WTC11 (cell line): ENCODE results near the gene WBP2. TPM values are rescaled to one million over a fixed set of nuclear protein-coding genes. Genes with fewer than 3 reads are reported as not detected.

ENCODE experiments used
- ATAC-seq: fragments of 200-7000 bp; cut with Tn5 transposase; 2 replicates; pipeline ENCODE4 v1.10.0; 2021; ENCODE audit warnings: mild to moderate bottlenecking, moderate library complexity
- CTCF ChIA-PET: fragments of 300-600 bp; sonication (Branson Sonifier 250); formaldehyde crosslinking; loops from one replicate; lab custom pipeline; 2021; ENCODE audit warnings: antibody characterized with exemption; lab: Charles Lee
- POLR2A ChIA-PET: fragments of 350-600 bp; sonication (Branson Sonifier 250); formaldehyde crosslinking; loops from one replicate; lab custom pipeline; 2021; ENCODE audit warnings: antibody characterized with exemption; lab: Charles Lee
- DNase-seq: peaks from one replicate; pipeline ENCODE4 v3.0.0; 2021; ENCODE audit warnings: low spot score
- H3K27ac Mint-ChIP-seq: 2 replicates; pipeline ENCODE4 v1.8.0; 2021; ENCODE audit warnings: mixed read lengths
- H3K27me3 Mint-ChIP-seq: 2 replicates; pipeline ENCODE4 v1.8.0; 2021; ENCODE audit warnings: low read depth, mild to moderate bottlenecking, moderate library complexity, mixed read lengths
- H3K36me3 Mint-ChIP-seq: 2 replicates; pipeline ENCODE4 v1.8.0; 2021; ENCODE audit warnings: mixed read lengths
- H3K4me1 Mint-ChIP-seq: 2 replicates; pipeline ENCODE4 v1.8.0; 2022; ENCODE audit warnings: mixed read lengths
- H3K4me3 Mint-ChIP-seq: 2 replicates; pipeline ENCODE4 v1.8.0; 2021; ENCODE audit warnings: mild to moderate bottlenecking, moderate library complexity, mixed read lengths
- H3K9me3 Mint-ChIP-seq: 2 replicates; pipeline ENCODE4 v1.8.0; 2021; ENCODE audit warnings: mixed read lengths
- ARID4B ChIP-seq: sonication (generic); formaldehyde crosslinking; IDR thresholded peaks from 2 replicates; pipeline ENCODE4 v1.8.0; 2023; ENCODE audit warnings: missing genetic modification reagents, mild to moderate bottlenecking, borderline replicate concordance
- E2F1 ChIP-seq: sonication (generic); formaldehyde crosslinking; IDR thresholded peaks from 2 replicates; pipeline ENCODE4 v1.8.0; 2022; ENCODE audit warnings: mild to moderate bottlenecking, missing genetic modification reagents
- ELF4 ChIP-seq: sonication (generic); formaldehyde crosslinking; IDR thresholded peaks from 2 replicates; pipeline ENCODE4 v1.8.1; 2022; ENCODE audit warnings: low read depth, mild to moderate bottlenecking, moderate library complexity, missing genetic modification reagents
- ERG ChIP-seq: fragments of 250-450 bp; sonication (Bioruptor Pico); IDR thresholded peaks from 2 replicates; pipeline ENCODE4 v1.8.0; 2021; ENCODE audit warnings: mild to moderate bottlenecking
- ETV6 ChIP-seq: sonication (generic); formaldehyde crosslinking; IDR thresholded peaks from 2 replicates; pipeline ENCODE4 v1.8.1; 2022; ENCODE audit warnings: mild to moderate bottlenecking, missing genetic modification reagents
- GTF2I ChIP-seq: fragments of 250-450 bp; sonication (Bioruptor Pico); conservative IDR thresholded peaks from 2 replicates; pipeline ENCODE4 v1.4.0; 2021; ENCODE audit warnings: mild to moderate bottlenecking
- NFATC4 ChIP-seq: fragments of 250-450 bp; sonication (Bioruptor Pico); IDR thresholded peaks from 2 replicates; pipeline ENCODE4 v1.9.0; 2021; ENCODE audit warnings: mild to moderate bottlenecking
- NFE2L1 ChIP-seq: sonication (generic); formaldehyde crosslinking; IDR thresholded peaks from 2 replicates; pipeline ENCODE4 v1.8.1; 2023; ENCODE audit warnings: missing genetic modification reagents
- NFYB ChIP-seq: sonication (generic); formaldehyde crosslinking; conservative IDR thresholded peaks from 2 replicates; pipeline ENCODE4 v1.8.0; 2022; ENCODE audit warnings: low read depth, missing genetic modification reagents
- SP1 ChIP-seq: sonication (generic); formaldehyde crosslinking; conservative IDR thresholded peaks from 2 replicates; pipeline ENCODE4 v1.8.1; 2022; ENCODE audit warnings: missing genetic modification reagents
- ZMAT4 ChIP-seq: fragments of 250-450 bp; sonication (Bioruptor Pico); IDR thresholded peaks from 2 replicates; pipeline ENCODE4 v1.9.0; 2021; ENCODE audit warnings: mild to moderate bottlenecking
- ZNF219 ChIP-seq: sonication (generic); formaldehyde crosslinking; IDR thresholded peaks from 2 replicates; pipeline ENCODE4 v1.8.0; 2023; ENCODE audit warnings: missing genetic modification reagents, mild to moderate bottlenecking, borderline replicate concordance
- ZNF232 ChIP-seq: sonication (generic); formaldehyde crosslinking; IDR thresholded peaks from 2 replicates; pipeline ENCODE4 v1.8.0; 2022; ENCODE audit warnings: mild to moderate bottlenecking, missing genetic modification reagents
- ZNF512 ChIP-seq: sonication (generic); formaldehyde crosslinking; IDR thresholded peaks from 2 replicates; pipeline ENCODE4 v1.8.1; 2022; ENCODE audit warnings: missing genetic modification reagents, borderline replicate concordance
- total RNA-seq: library from RNA; stranded (reverse); gene quantifications from 3 replicates; pipeline ENCODE4 v1.2.3, GENCODE V29; 2021

The WBP2 gene
- total RNA-seq, 1 experiment from 2014 or later = 68.8 TPM

- H3K4me1 Mint-ChIP-seq = peaks cover 13% of the 10 kb centered on the region
- ChIA-PET POLR2A (interaction anchor here (0.7 kb wide), 1 partner anchor 14 kb away, joined by 5 read pairs; the partner anchor contains the start of gene WBP2), CTCF (interaction anchor here (1.0 to 2.9 kb wide), 2 partner anchors 11 to 14 kb away, joined by 3 to 20 read pairs; no protein-coding TSS in a partner anchor)
- peaks cover 4% of the 10 kb centered on the region; the same call in 1 of the 2 replicates for H3K36me3 Mint-ChIP-seq
- DNase-seq (no peak), ATAC-seq (no peak)
- H3K27ac Mint-ChIP-seq = no peak overlapping the region
- no peak overlapping the region for H3K4me3 Mint-ChIP-seq
- no peaks in the 10 kb centered on the region for H3K9me3 Mint-ChIP-seq
- H3K27me3 Mint-ChIP-seq = no peaks in the 10 kb centered on the region
- no peak for TF ChIP-seq ZNF512 (CRISPR knock-in tag)
- no peak for TF ChIP-seq ZNF219 (CRISPR knock-in tag)
- TF ChIP-seq ETV6 = no peak
- no peak for TF ChIP-seq E2F1 (CRISPR knock-in tag)
- TF ChIP-seq NFE2L1 = no peak
These were observed 14.4 kb downstream of the WBP2 start for GRCh38 chr17:75840799-75841164.

- Mint-ChIP-seq H3K36me3 (no peaks in the 10 kb centered on the region), H3K4me1 (peaks cover 10% of the 10 kb centered on the region), H3K27ac (no peak overlapping the region), H3K9me3 (no peaks in the 10 kb centered on the region)
- CTCF ChIA-PET = interaction anchor here (0.6 to 2.9 kb wide), 6 partner anchors 10 to 86 kb away, joined by 3 to 20 read pairs (median 3); partner anchors contain the start of gene WBP2
- no peak for DNase-seq
- TF ChIP-seq ZNF232 (CRISPR knock-in tag) = no peak
- TF ChIP-seq NFYB (CRISPR knock-in tag) = no peak
- no peak for TF ChIP-seq GTF2I (CRISPR knock-in tag)
- TF ChIP-seq, all 79 proteins: peak for 0
- no peak for ATAC-seq
- H3K27me3 Mint-ChIP-seq = no peaks in the 10 kb centered on the region
- POLR2A ChIA-PET = interaction anchor here (0.9 kb wide), 1 partner anchor 8 kb away, joined by 3 read pairs; no protein-coding TSS in a partner anchor
- H3K4me3 Mint-ChIP-seq = no peak overlapping the region
These were observed 15.0 kb downstream of the WBP2 start for GRCh38 chr17:75839942-75840798.

- Mint-ChIP-seq H3K9me3 (no peaks in the 10 kb centered on the region), H3K27ac (no peak overlapping the region), H3K4me3 (no peak overlapping the region), H3K4me1 (peaks cover 9% of the 10 kb centered on the region), H3K36me3 (no peaks in the 10 kb centered on the region), H3K27me3 (no peaks in the 10 kb centered on the region)
- POLR2A ChIA-PET = interaction anchor here (1.2 kb wide), 1 partner anchor 11 kb away, joined by 4 read pairs; no protein-coding TSS in a partner anchor
- DNase-seq (no peak), ATAC-seq (no peak)
- CTCF ChIA-PET = interaction anchor here (0.7 to 6.6 kb wide), 4 partner anchors 8 to 211 kb away, joined by 3 to 76 read pairs (median 14); partner anchors contain the start of gene UNC13D
- TF ChIP-seq ERG (CRISPR knock-in tag) (no peak), ELF4 (CRISPR knock-in tag) (no peak)
These were observed 16.7 kb downstream of the WBP2 start for GRCh38 chr17:75838410-75838809.

GRCh38 chr17:75837899-75838298 lies 17.2 kb downstream of the WBP2 start:
- no peak for DNase-seq
- POLR2A ChIA-PET = no interaction called here
- no peak for ATAC-seq
- H3K27me3 Mint-ChIP-seq = no peaks in the 10 kb centered on the region
- H3K9me3 Mint-ChIP-seq = no peaks in the 10 kb centered on the region
- CTCF ChIA-PET = interaction anchor here (0.7 to 6.6 kb wide), 4 partner anchors 9 to 210 kb away, joined by 3 to 76 read pairs (median 14); partner anchors contain the start of gene UNC13D
- H3K4me3 Mint-ChIP-seq = no peak overlapping the region
- H3K27ac Mint-ChIP-seq = no peak overlapping the region
- TF ChIP-seq NFATC4 (CRISPR knock-in tag) (no peak), SP1 (no peak), ZMAT4 (CRISPR knock-in tag) (no peak), ARID4B (CRISPR knock-in tag) (no peak)
- peaks cover 13% of the 10 kb centered on the region for H3K4me1 Mint-ChIP-seq
- no peaks in the 10 kb centered on the region for H3K36me3 Mint-ChIP-seq
